ENCODE data around the gene MAZ. TPM values are rescaled to one million over a fixed set of nuclear protein-coding genes. Genes with fewer than 3 reads are reported as not detected.

MAZ gene
- total and polyA plus RNA-seq, 8 donors: 11.7 to 865 (median 110) TPM

DNA sequence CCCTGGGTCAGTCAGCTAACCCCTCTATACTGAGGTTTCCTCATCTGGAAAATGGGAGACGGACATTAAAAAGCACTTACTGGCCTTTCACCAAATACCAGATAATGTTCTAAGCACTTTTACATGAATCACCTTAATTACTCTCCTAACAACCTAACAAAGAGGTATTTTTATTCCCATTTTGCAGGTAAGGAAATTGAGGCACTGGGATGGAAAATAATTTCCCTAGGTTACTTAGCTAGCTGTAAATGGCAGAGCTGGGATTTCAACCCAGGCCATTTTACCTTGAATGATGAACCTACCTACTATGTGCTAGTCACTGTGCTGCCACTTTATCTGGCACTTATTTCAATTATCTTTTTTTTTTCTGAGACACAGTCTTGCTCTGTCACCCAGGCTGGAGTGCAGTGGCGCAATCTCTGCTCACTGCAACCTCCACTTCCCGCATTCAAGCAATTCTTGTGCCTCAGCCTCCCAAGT, 12.1 kb upstream of the MAZ start:
- no peaks in the 10 kb centered on the region for H3K9me3 ChIP-seq
- WGBS, 5 donors: 94 to 100% (median 98%) methylated on average over 3 of the region's 3 CpGs
- no peak overlapping the region for H3K27ac ChIP-seq
- H3K27me3 ChIP-seq: no peaks in the 10 kb centered on the region
- intact Hi-C loops (cut with DNase I; ENCODE audit: low total_unique reads): no loop called here
- H3K4me3 ChIP-seq: no peak overlapping the region
- TF ChIP-seq POLR2A (IDR thresholded peaks at IDR 0.05): no peak
- no peak for TF ChIP-seq CTCF (IDR thresholded peaks at IDR 0.05)
- no peak for TF ChIP-seq POLR2AphosphoS5 (IDR thresholded peaks at IDR 0.05)
- TF ChIP-seq EP300 (IDR thresholded peaks at IDR 0.05): no peak
- H3K36me3 ChIP-seq: peaks cover 11 to 30% (median 27%) of the 10 kb centered on the region in 4 donors
- H3K4me1 ChIP-seq: peaks cover 4 to 31% (median 23%) of the 10 kb centered on the region in 4 donors
- DNase-seq: no peak

DNA sequence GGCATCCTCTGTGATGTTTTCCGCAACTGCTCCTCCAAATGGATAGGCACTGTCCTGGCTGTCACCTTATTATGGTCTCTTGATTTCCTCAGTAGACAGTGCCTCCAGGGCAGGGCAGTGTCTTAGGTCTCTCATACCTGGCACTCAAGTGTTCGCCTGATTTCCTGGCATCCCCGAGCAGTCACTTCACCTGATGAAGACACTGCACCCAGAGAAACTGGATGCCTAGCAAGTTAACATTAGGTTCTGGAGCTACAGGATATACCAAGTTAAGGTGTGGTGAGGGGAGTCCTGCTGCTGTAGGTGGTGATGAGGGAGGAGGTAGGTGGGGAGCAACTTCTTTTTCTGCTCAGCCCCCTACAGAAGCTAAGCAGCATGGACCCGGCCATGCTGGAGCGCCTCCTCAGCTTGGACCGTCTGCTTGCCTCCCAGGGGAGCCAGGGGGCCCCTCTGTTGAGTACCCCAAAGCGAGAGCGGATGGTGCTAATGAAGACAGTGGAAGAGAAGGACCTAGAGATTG, 3.9 kb upstream of the MAZ start:
- WGBS, 5 donors: 92 to 97% (median 96%) methylated on average over 8 of the region's 8 CpGs

DNA sequence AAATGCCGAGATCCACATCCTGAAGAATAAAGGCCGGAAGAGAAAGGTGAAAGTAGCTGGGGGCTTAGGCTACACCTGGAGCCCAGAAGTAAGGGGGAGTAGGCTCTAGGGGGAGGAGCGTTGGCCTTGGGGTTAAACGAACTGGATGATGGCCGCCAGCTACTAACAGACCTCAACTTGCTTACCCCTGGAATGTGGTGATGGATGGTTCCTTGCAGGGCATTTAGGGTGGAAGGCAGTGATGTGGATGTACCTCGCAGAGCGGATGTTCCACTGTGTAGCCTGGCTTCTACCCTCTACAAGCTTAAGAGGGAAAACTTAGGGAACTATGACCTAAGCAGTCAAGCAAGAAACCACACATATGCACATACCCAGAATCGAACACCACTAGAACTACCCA, 2.3 kb upstream of the MAZ start:
- peaks cover 19 to 46% (median 26%) of the 10 kb centered on the region in 4 donors for H3K36me3 ChIP-seq

More for the DNA sequence above, 3.9 kb upstream of the MAZ start:
- no peak overlapping the region for H3K4me3 ChIP-seq
- intact Hi-C loops (cut with DNase I; ENCODE audit: low total_unique reads): no loop called here
- TF ChIP-seq CTCF (IDR thresholded peaks at IDR 0.05): no peak
- TF ChIP-seq EP300 (IDR thresholded peaks at IDR 0.05): no peak
- no peak for TF ChIP-seq POLR2A (IDR thresholded peaks at IDR 0.05)
- no peak for TF ChIP-seq POLR2AphosphoS5 (IDR thresholded peaks at IDR 0.05)
- H3K4me1 ChIP-seq: peaks cover 12 to 18% (median 17%) of the 10 kb centered on the region in 4 donors
- H3K36me3 ChIP-seq: peaks cover 22 to 54% (median 34%) of the 10 kb centered on the region in 4 donors
- peak overlapping the region in 1 of 5 donors; percentile 96 for H3K27ac ChIP-seq
- H3K9me3 ChIP-seq: no peaks in the 10 kb centered on the region
- no peaks in the 10 kb centered on the region for H3K27me3 ChIP-seq
- no peak for DNase-seq

More for the DNA sequence above, 2.3 kb upstream of the MAZ start:
- Histone ChIP-seq H3K27ac (peak overlapping the region in 4 of 5 donors; percentile 94 to 99 (median 96)), H3K9me3 (no peaks in the 10 kb centered on the region), H3K4me3 (no peak overlapping the region), H3K4me1 (peaks cover 28 to 33% (median 32%) of the 10 kb centered on the region in 4 donors), H3K27me3 (no peaks in the 10 kb centered on the region)
- DNase-seq: no peak
- TF ChIP-seq POLR2A (IDR thresholded peaks at IDR 0.05): no peak
- no peak for TF ChIP-seq EP300 (IDR thresholded peaks at IDR 0.05)
- TF ChIP-seq CTCF (IDR thresholded peaks at IDR 0.05): no peak
- no peak for TF ChIP-seq POLR2AphosphoS5 (IDR thresholded peaks at IDR 0.05)
- 74 to 78% (median 77%) methylated on average over 8 of the region's 8 CpGs for WGBS, 5 donors
- intact Hi-C loops (cut with DNase I; ENCODE audit: low total_unique reads): no loop called here
